Stimulated activated CD8-positive, alpha-beta memory T cell treated with anti-CD3 and anti-CD28 coated beads, Interleukin-4, amount 100 ng/mL, for 4 hours (primary cell): ENCODE measurements around the gene ELL2.

ENCODE experiments used
- DNase-seq, 2 donors: peaks; one replicate each; pipeline ENCODE4 v3.0.0-alpha.2; 2020; ENCODE audit warnings: low read depth in 2 of 2, low spot score in 1 of 2

ELL2 gene

DNA sequence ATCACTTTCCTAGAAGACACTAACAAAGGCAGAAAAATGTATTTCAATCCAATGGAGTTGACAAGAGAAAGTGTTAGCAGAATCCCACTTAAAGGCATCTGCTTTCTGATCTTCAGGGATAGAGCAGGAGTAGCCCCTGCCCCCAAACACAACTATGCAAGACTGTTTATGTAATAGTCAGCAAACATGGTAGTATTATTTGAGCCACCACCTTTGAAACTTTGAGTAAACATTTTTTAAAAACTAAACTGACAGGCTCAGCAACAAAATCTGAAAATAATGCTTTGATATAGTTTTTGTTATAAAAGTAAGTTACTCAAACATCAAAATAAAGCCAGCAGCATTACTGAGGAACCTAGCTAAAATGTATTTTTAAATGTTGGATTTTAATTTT lies 4.8 kb downstream of the ELL2 start:
- DNase-seq, result no peak

DNA sequence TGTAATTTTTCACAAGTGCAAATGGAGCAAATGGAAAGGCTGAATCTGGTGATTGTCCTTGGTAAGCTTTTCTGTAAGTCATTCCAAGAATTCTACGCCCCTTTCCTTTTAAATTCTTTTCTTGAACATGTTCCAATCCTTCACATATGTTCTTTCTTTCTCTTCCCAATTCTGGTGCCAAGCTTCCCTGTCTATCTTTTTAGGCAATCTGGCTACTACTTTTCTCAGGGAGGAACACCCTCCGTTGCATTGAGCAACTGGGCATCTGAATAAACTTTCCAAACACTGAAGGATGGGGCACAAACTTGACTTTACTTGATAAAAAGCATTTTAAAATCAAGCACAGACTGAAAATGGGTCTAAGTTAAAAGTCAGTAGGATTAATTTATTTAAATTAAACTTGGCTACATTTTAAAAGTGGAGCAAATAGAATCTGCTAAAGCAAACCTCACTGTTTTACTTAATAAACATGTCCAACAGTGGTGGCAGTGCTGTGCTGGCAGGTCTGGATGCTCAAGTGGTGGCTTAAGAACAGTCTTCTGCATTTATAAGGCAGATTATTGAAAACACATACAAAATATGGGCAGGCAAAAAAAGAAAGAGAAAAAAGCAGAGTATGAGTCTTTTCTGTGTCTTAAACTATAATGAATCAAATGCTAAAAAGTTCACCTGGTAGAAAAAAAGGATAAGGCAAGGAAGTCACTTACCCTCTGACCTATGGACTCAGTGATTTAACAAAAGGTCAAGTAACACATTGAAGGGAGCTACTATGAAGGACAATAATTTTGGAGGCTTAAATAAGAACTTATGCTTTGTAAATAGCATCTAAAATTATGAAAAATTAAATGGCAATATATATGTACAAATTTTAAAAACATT lies 5.4 kb downstream of the ELL2 start:
- no peak for DNase-seq

DNA sequence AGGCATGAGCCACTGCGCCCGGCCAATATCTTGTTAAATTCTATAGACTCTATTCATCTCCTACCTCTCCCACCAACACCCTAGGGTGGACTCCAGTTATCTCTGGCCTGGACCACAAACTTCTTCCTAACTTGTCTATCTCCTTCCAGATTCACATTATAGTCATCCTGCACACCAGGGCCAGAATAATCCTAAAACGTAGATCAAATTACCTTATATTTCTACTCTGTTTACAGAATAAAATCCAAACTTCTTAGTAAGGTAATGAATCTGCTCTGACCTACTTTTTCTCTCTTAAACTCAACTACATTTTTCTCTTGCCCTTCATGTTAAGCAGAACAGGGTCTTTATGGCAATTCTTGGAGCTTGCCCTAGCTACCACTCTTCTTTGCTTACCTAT lies 6.9 kb downstream of the ELL2 start:
- no peak for DNase-seq

DNA sequence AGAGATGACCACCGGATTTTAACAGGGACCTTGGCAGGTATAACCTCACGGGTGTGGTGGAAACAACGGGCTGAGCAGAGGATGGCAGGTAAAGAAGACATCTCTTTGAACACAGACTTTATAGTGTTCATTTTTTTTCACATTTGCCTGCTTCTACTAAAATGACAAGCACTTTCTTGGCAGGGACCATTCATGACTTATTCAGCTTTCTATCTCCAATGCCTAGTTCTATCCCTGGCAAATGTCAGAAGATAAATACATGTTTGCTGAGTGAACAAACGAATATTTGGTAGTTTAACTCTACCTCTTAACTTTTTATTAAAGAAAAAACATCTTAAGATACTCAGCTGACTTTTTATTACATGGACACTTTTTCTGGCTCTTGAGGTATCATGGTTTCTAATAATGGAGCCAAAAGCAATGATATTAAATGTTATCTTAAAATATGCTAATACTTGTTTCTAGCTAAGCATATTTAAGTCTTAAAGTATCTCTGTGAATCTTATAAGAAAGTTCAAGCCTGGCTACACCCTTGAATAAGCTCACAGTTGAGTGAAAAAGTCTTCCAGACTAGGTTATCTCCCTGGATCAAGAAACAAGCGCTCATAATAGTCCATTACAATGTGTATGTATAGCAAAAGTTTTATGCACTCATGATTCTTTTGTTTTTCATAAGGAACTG lies 8.5 kb downstream of the ELL2 start:
- no peak for DNase-seq

DNA sequence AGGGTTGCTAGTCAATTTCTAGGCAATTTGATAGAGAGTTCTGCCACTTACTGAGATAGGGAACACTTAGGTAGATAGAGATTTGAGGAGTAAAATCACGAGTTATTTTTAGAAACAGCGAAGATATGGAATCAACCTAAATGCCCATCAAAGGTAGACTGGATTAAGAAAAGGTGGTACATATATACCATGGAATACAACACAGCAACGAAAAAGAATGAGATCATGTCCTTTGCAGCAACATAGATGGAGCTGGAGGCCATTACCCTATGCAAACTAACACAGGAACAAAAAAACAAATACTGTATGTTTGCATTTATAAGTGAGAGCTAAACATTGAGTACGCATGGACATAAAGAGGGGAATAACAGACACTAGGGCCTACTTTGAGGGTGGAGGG lies 9.7 kb downstream of the ELL2 start:
- DNase-seq, result no peak

GRCh38 chr5:95949810-95950209 lies 11.8 kb downstream of the ELL2 start:
- no peak for DNase-seq

DNA sequence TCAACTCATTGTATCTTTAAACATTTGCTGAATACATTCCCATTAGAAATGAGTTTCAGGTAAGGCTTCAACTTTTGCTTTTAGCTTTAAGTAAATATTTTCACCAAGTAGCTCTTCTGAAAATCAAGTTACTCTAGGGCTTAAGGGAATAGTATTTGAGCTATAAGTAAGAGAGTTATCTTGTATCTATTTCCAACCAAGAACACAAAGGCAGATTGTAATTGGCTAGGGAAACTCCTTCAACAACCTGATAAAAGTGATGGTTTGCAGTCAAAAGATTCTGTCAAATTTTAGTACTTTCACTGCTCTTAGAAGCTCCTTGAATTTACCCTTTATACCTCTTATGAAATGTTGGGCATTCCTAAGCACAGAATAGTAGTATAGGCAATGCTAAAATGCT lies 13.0 kb downstream of the ELL2 start:
- DNase-seq, result no peak

DNA sequence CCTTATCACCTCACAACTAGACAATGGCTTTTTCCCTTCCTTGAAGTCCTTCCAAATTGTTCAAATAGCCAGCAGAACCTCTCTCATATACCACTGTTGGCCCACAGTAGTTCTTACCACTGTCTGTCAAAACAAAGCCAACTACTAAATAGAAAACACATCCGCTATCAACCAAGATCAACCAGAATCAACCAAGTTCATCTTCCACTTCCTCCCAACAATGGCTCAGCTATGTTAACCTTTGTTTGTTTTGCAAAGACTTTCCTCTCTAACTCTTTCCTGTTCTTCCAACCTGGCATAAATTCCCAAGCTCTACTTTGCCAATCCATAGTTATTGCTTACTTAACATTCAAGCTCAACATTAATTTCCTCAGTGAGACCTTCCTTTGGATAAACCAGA lies 15.2 kb downstream of the ELL2 start:
- no peak for DNase-seq

DNA sequence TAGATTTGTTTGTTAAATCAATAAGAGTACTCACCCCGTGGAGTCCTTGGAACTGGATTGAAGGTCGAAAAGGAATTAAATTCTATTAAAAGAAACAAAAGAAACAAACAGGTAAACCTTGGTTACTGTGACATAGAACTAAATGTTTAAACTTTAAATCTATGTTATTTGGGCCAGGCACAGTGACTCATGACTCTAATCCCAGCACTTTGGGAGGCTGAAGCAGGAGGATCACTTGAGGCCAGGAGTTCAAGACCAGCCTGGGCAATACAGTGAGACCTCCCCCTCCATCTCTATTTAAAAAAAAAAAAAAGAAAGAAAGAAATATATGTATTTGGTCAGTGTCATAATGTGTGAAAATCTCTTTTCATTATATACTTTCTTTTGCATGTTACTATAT lies 18.7 kb downstream of the ELL2 start:
- DNase-seq, result no peak

GRCh38 chr5:95942414-95942813 lies 19.2 kb downstream of the ELL2 start:
- DNase-seq, result no peak

DNA sequence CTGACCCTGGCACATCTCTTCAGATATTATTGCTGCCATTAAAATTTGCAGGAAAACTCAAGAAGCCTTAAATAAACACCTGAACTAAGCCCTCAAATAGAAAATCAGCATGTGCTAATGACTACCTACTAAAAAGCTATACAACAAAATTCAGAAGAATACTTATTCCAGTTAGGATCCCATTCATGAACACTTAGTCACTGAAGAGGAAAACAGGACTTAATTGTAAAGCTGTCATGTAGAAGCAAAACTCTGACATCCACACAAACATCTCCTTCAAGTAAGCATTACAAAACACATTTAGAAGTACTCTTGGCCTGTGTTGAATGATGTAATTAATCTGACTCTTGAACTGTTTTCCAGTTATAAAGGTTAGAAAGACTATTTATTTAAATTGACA lies 19.9 kb downstream of the ELL2 start:
- no peak for DNase-seq

- DNase-seq, result no peak
Observed at GRCh38 chr5:95940758-95941682, 20.6 kb downstream of the ELL2 start.

- DNase-seq, result no peak
Observed at GRCh38 chr5:95939465-95939864, 22.2 kb downstream of the ELL2 start.

DNA sequence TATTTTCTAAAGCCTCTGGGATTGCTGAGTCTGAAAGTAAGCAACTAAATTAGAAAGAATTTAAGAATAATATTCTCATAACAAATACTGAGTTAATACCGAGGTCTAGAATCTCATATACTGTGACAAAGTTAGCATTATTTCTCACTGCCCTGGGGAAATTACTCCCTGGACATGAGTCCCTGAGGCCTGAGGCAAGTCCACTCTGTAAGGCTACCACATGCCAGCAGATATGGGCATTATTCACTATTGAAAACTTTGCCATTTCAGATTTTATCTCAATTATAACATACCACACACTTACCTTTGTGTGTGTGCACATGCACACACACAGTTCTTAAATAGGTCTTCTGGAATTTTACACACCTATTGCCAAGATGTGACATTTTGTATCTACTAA lies 22.9 kb downstream of the ELL2 start:
- no peak for DNase-seq

GRCh38 chr5:95938347-95938746 lies 23.3 kb downstream of the ELL2 start:
- DNase-seq, result no peak

GRCh38 chr5:95937607-95938152 lies 24.0 kb downstream of the ELL2 start:
- DNase-seq, result no peak

- no peak for DNase-seq
Observed at GRCh38 chr5:95936812-95937397, 24.7 kb downstream of the ELL2 start.

- no peak for DNase-seq
Observed at GRCh38 chr5:95935553-95936100, 26.0 kb downstream of the ELL2 start.

GRCh38 chr5:95934207-95934804 lies 27.3 kb downstream of the ELL2 start:
- no peak for DNase-seq

GRCh38 chr5:95932941-95933340 lies 28.7 kb downstream of the ELL2 start:
- no peak for DNase-seq
